ENCODE measurements around the gene MORC4. TPM values are rescaled to one million over a fixed set of nuclear protein-coding genes. Genes with fewer than 3 reads are reported as not detected.

The MORC4 gene
- total RNA-seq, 1 experiment from 2014 or later: 69.7 TPM

GRCh38 chrX:106917830-106918500 is 82.0 kb downstream of the MORC4 start:
- no peaks in the 10 kb centered on the region for H3K36me3 Mint-ChIP-seq (ENCODE audit: insufficient read depth, unreplicated experiment)
- no peak overlapping the region for H3K4me3 ChIP-seq (ENCODE audit: low read depth, low read length)
- peaks cover 12% of the 10 kb centered on the region; the same call in 1 of the 2 replicates for H3K4me1 ChIP-seq
- no peaks in the 10 kb centered on the region for H3K36me3 ChIP-seq (ENCODE audit: control insufficient read depth, insufficient read depth, low read length)
- ChIA-PET POLR2A (no interaction called here), CTCF (no interaction called here)
- BruUV-seq (replicated peaks): no TSS peak
- DNase-seq: no peak
- no peaks in the 10 kb centered on the region for H3K9me3 ChIP-seq
- TF ChIP-seq, protein P1, sequence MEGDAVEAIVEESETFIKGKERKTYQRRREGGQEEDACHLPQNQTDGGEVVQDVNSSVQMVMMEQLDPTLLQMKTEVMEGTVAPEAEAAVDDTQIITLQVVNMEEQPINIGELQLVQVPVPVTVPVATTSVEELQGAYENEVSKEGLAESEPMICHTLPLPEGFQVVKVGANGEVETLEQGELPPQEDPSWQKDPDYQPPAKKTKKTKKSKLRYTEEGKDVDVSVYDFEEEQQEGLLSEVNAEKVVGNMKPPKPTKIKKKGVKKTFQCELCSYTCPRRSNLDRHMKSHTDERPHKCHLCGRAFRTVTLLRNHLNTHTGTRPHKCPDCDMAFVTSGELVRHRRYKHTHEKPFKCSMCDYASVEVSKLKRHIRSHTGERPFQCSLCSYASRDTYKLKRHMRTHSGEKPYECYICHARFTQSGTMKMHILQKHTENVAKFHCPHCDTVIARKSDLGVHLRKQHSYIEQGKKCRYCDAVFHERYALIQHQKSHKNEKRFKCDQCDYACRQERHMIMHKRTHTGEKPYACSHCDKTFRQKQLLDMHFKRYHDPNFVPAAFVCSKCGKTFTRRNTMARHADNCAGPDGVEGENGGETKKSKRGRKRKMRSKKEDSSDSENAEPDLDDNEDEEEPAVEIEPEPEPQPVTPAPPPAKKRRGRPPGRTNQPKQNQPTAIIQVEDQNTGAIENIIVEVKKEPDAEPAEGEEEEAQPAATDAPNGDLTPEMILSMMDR (IDR thresholded peaks at IDR 0.05; ENCODE audit: insufficient read depth in 1 of 2, low read depth in 1 of 2, low read length in 1 of 2, severe bottlenecking in 1 of 2, unreplicated experiment in 1 of 2): no peak
- no peaks in the 10 kb centered on the region for H3K27me3 Mint-ChIP-seq (ENCODE audit: insufficient read depth, unreplicated experiment)
- H3K9me3 Mint-ChIP-seq (ENCODE audit: unreplicated experiment): no peaks in the 10 kb centered on the region
- H3K27me3 ChIP-seq (replicated peaks; ENCODE audit: control insufficient read depth, insufficient read depth, low read length): no peaks in the 10 kb centered on the region
- H3K27ac Mint-ChIP-seq (ENCODE audit: unreplicated experiment): no peak overlapping the region
- peaks cover 9% of the 10 kb centered on the region for H3K4me1 Mint-ChIP-seq (ENCODE audit: low read depth, unreplicated experiment)
- H3K4me3 Mint-ChIP-seq (ENCODE audit: unreplicated experiment): no peak overlapping the region
- intact Hi-C loops (cut with micrococcal nuclease; ENCODE audit: unreplicated experiment): no loop called here

DNA sequence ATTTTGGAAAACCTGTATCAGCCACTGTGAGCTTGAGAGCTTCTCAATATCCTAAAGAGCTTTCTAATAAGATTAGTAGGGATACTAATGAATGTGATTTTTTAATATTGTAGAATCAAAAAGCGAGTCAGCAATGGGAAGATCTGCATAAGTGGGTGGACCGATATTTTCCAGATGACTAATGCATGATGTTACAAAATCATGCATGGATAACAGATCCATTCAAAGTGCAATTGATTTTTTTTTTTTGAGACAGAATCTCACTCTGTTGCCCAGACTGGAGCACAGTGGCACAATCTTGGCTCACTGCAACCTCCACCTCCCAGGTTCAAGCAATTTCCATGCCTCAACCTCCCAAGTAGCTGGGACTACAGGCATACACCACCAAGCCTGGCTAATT is 87.1 kb downstream of the MORC4 start:
- H3K9me3 ChIP-seq: no peaks in the 10 kb centered on the region
- H3K4me3 ChIP-seq (ENCODE audit: low read depth, low read length): no peak overlapping the region
- Mint-ChIP-seq H3K36me3 (ENCODE audit: insufficient read depth, unreplicated experiment) (no peaks in the 10 kb centered on the region), H3K27ac (ENCODE audit: unreplicated experiment) (no peak overlapping the region), H3K27me3 (ENCODE audit: insufficient read depth, unreplicated experiment) (no peaks in the 10 kb centered on the region), H3K4me3 (ENCODE audit: unreplicated experiment) (no peak overlapping the region), H3K4me1 (ENCODE audit: low read depth, unreplicated experiment) (no peaks in the 10 kb centered on the region), H3K9me3 (ENCODE audit: unreplicated experiment) (no peaks in the 10 kb centered on the region)
- no peaks in the 10 kb centered on the region for H3K27me3 ChIP-seq (replicated peaks; ENCODE audit: control insufficient read depth, insufficient read depth, low read length)
- BruUV-seq (replicated peaks): no TSS peak
- CTCF ChIA-PET: no interaction called here
- intact Hi-C loops (cut with micrococcal nuclease; ENCODE audit: unreplicated experiment): no loop called here
- no peaks in the 10 kb centered on the region; the same call in 1 of the 2 replicates for H3K4me1 ChIP-seq
- H3K36me3 ChIP-seq (ENCODE audit: control insufficient read depth, insufficient read depth, low read length): no peaks in the 10 kb centered on the region
- DNase-seq: no peak
- POLR2A ChIA-PET: no interaction called here
- TF ChIP-seq, protein P1 (IDR thresholded peaks at IDR 0.05; ENCODE audit: insufficient read depth in 1 of 2, low read depth in 1 of 2, low read length in 1 of 2, severe bottlenecking in 1 of 2, unreplicated experiment in 1 of 2): no peak

- no peak overlapping the region for H3K4me3 ChIP-seq (ENCODE audit: low read depth, low read length)
- H3K4me1 Mint-ChIP-seq (ENCODE audit: low read depth, unreplicated experiment): peaks cover 9% of the 10 kb centered on the region
- no peaks in the 10 kb centered on the region for H3K9me3 Mint-ChIP-seq (ENCODE audit: unreplicated experiment)
- no peak overlapping the region for H3K4me3 Mint-ChIP-seq (ENCODE audit: unreplicated experiment)
- H3K27ac Mint-ChIP-seq (ENCODE audit: unreplicated experiment): peak overlapping the region; percentile 5
- DNase-seq: no peak
- CTCF ChIA-PET: interaction anchor here (1.5 to 1.8 kb wide), 2 partner anchors 12 to 54 kb away, joined by 4 to 7 read pairs; no protein-coding TSS in a partner anchor
- H3K4me1 ChIP-seq: peaks cover 29% of the 10 kb centered on the region
- H3K9me3 ChIP-seq: no peaks in the 10 kb centered on the region
- no TSS peak for BruUV-seq (replicated peaks)
- intact Hi-C loops (cut with micrococcal nuclease; ENCODE audit: unreplicated experiment): no loop called here
- H3K36me3 Mint-ChIP-seq (ENCODE audit: insufficient read depth, unreplicated experiment): no peaks in the 10 kb centered on the region
- H3K36me3 ChIP-seq (ENCODE audit: control insufficient read depth, insufficient read depth, low read length): no peaks in the 10 kb centered on the region
- POLR2A ChIA-PET: no interaction called here
- TF ChIP-seq, protein P1 (IDR thresholded peaks at IDR 0.05; ENCODE audit: insufficient read depth in 1 of 2, low read depth in 1 of 2, low read length in 1 of 2, severe bottlenecking in 1 of 2, unreplicated experiment in 1 of 2): no peak
- H3K27me3 Mint-ChIP-seq (ENCODE audit: insufficient read depth, unreplicated experiment): no peaks in the 10 kb centered on the region
- no peaks in the 10 kb centered on the region for H3K27me3 ChIP-seq (replicated peaks; ENCODE audit: control insufficient read depth, insufficient read depth, low read length)
Observed at GRCh38 chrX:106906361-106906760, 93.7 kb downstream of the MORC4 start.
